Stomach (tissue), 9 donors: ENCODE results near the gene VTI1A. TPM values are rescaled to one million over a fixed set of nuclear protein-coding genes. Genes with fewer than 3 reads are reported as not detected.

Source experiments
- DNase-seq, 2 donors: peaks; one replicate each; pipeline versions ENCODE4 v3.0.0 to v3.0.0-alpha.2; 2013 to 2019
- H3K27ac ChIP-seq, 5 donors: fragments of 200-600 bp in 4 of 5; sonication (generic) in 4 of 5; one replicate each; pipeline ENCODE4 v1.5.1; 2013 to 2019; ENCODE audit warnings: mild to moderate bottlenecking in 1 of 5, moderate library complexity in 1 of 5
- H3K27me3 ChIP-seq, 3 donors: fragments of 200-600 bp; sonication (generic); one replicate each; pipeline ENCODE4 v1.5.1; 2017 to 2019; ENCODE audit warnings: mixed run types in 1 of 3
- H3K36me3 ChIP-seq, 4 donors: fragments of 200-600 bp; sonication (generic); 1 replicate in 3 of 4; 2 replicates in 1 of 4; pipeline ENCODE4 v1.5.1; 2016 to 2019
- H3K4me1 ChIP-seq, 4 donors: fragments of 200-600 bp; sonication (generic); one replicate each; pipeline ENCODE4 v1.5.1; 2016 to 2019
- H3K4me3 ChIP-seq, 4 donors: fragments of 200-600 bp; sonication (generic) in 3 of 4; one replicate each; pipeline ENCODE4 v1.5.1; 2016 to 2019; ENCODE audit warnings: mild to moderate bottlenecking in 1 of 4
- H3K9me3 ChIP-seq, 4 donors: fragments of 200-600 bp; sonication (generic); one replicate each; pipeline ENCODE4 v1.5.1; 2016 to 2019
- EP300 ChIP-seq: sonication (generic); formaldehyde crosslinking; IDR thresholded peaks from one replicate; pipeline ENCODE4 v1.6.1; 2017; ENCODE audit warnings: antibody characterized with exemption
- POLR2A ChIP-seq, 4 donors: fragments of 450-650 bp; IDR thresholded peaks; one replicate each; pipeline ENCODE4 v1.6.1; 2016; ENCODE audit warnings: antibody characterized with exemption in 4 of 4, control low read depth in 2 of 4, mild to moderate bottlenecking in 1 of 4, moderate library complexity in 1 of 4
- POLR2AphosphoS5 ChIP-seq, 3 donors: sonication (generic); formaldehyde crosslinking; IDR thresholded peaks; one replicate each; pipeline ENCODE4 v1.6.1; 2016; ENCODE audit warnings: antibody characterized with exemption in 3 of 3
- WGBS, 5 donors: extraction: QIAGEN DNeasy Blood & Tissue Kit in 3 of 5; methylation state at CpG; one replicate each; pipeline versions ENCODE4 v1.1.5 to v1.1.7; 2013 to 2018; 5-methylcytosine and 5-hydroxymethylcytosine counted together
- intact Hi-C: fragments of 100-400 bp; cut with DNase I; formaldehyde crosslinking; loops from one replicate; pipeline ENCODE4 v1.15.1; 2023; ENCODE audit warnings: low total_unique reads
- polyA plus RNA-seq, 3 donors: library from polyadenylated mRNA; stranded (reverse); fragments of 200-250 nt; gene quantifications; one replicate each; pipeline ENCODE4 v1.2.3, GENCODE V29; 2013
- total RNA-seq, 5 donors: library from RNA; depleted of rRNA; stranded (reverse); fragments of >200 nt; gene quantifications; one replicate each; pipeline versions ENCODE4 v1.1.0 to v1.2.3, GENCODE V29; 2014 to 2016
- TF ChIP-seq, protein P1 (sequence below), 7 experiments: fragments of 450-650 bp in 4 of 7; fragments of 200-600 bp in 3 of 7; sonication (generic) in 3 of 7; IDR thresholded peaks; one replicate each; pipeline ENCODE4 v1.5.1; 2016 to 2019; ENCODE audit warnings: antibody characterized with exemption in 7 of 7, control low read depth in 2 of 7, mild to moderate bottlenecking in 1 of 7
- donor health status: healthy with polysubstance abuse.
- donor health status: Bipolar disorder and iron deficiency.
- donor health status: healthy.

VTI1A gene
- total and polyA plus RNA-seq, 8 donors = 6.5 to 222 (median 57.4) TPM

DNA sequence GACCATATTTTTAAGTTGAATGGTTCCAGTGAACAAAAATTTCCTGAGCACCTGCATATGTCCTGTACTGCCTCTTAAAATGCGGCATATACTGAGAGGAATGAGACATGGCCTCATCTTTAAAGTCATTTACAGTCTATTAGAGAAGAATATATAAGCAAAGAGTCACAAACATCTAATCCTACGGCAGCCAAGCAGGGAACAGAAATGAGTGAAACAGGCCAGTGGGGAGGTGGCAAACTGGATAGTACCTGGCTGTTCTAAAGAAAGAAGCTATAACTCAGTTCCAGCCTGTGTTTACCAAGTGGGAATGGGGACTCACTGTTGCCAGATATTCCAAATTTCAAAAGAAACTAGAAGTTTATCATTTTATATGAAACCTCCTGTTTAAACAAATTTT, 211.4 kb downstream of the VTI1A start:
- no peak overlapping the region for H3K4me3 ChIP-seq
- TF ChIP-seq POLR2AphosphoS5 (IDR thresholded peaks at IDR 0.05) (no peak), EP300 (no peak), POLR2A (IDR thresholded peaks at IDR 0.05) (no peak)
- TF ChIP-seq, protein P1, sequence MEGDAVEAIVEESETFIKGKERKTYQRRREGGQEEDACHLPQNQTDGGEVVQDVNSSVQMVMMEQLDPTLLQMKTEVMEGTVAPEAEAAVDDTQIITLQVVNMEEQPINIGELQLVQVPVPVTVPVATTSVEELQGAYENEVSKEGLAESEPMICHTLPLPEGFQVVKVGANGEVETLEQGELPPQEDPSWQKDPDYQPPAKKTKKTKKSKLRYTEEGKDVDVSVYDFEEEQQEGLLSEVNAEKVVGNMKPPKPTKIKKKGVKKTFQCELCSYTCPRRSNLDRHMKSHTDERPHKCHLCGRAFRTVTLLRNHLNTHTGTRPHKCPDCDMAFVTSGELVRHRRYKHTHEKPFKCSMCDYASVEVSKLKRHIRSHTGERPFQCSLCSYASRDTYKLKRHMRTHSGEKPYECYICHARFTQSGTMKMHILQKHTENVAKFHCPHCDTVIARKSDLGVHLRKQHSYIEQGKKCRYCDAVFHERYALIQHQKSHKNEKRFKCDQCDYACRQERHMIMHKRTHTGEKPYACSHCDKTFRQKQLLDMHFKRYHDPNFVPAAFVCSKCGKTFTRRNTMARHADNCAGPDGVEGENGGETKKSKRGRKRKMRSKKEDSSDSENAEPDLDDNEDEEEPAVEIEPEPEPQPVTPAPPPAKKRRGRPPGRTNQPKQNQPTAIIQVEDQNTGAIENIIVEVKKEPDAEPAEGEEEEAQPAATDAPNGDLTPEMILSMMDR (IDR thresholded peaks at IDR 0.05) = no peak
- no peak overlapping the region for H3K27ac ChIP-seq
- peaks cover 0 to 8% (median 4%) of the 10 kb centered on the region in 4 donors for H3K4me1 ChIP-seq
- WGBS, 5 donors = 53 to 82% (median 66%) methylated on average over 2 of the region's 2 CpGs
- no peaks in the 10 kb centered on the region for H3K9me3 ChIP-seq
- H3K36me3 ChIP-seq = no peaks in the 10 kb centered on the region
- intact Hi-C loops = no loop called here
- no peaks in the 10 kb centered on the region for H3K27me3 ChIP-seq
- DNase-seq = no peak

- Histone ChIP-seq H3K27me3 (no peaks in the 10 kb centered on the region), H3K36me3 (no peaks in the 10 kb centered on the region), H3K4me3 (no peak overlapping the region), H3K4me1 (peaks cover 0 to 8% (median 4%) of the 10 kb centered on the region in 4 donors), H3K27ac (no peak overlapping the region), H3K9me3 (no peaks in the 10 kb centered on the region)
- no peak for TF ChIP-seq EP300
- no peak for TF ChIP-seq POLR2A (IDR thresholded peaks at IDR 0.05)
- TF ChIP-seq, protein P1 (IDR thresholded peaks at IDR 0.05) = no peak
- TF ChIP-seq POLR2AphosphoS5 (IDR thresholded peaks at IDR 0.05) = no peak
- 29 to 53% (median 42%) methylated on average over 6 of the region's 6 CpGs for WGBS, 5 donors
- intact Hi-C loops = no loop called here
- peak in 1 of 2 donors; percentile 28 for DNase-seq
Measured at GRCh38 chr10:112658900-112659638, 212.1 kb downstream of the VTI1A start.

DNA sequence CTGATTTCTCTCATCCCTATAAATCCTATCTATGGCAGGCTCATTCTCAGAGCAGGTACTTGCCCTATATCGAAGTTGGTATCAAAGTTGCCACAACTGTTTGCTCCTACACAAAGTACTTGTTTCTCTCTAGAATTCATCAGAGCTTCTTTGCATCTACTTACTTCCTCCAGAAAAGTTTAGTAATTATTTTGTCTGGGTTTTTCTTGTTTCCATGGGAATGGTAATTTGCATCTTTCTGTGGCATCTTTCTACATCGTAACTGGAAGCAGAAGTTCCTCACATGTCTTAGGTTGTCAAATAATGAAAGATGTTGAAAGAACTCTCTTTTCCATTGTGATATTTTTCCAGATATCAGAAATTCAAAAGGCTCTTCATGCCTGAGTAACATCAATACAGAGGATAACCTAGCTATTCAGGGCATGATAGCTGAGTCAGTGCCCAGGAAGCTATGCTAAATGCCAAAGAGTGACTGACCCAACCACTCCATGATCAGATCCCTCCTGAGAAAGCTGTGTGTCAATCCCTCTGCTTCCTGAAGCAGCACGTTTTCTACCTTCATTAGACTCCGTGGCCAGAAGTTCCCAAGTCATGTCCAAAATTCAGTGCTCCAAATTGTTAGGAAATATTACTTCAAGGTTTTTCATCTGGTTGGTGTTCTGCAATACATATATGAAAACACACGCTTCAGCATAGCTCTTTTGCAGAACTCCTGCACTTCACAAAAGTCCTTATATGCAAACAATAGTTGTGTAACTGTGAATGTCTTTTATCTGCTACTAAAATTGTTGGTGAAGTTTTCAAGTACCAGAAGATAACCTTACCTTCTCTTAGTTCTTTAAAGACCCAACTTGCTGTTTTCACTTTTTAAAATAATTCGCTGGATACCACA, 216.5 kb downstream of the VTI1A start:
- Histone ChIP-seq H3K27me3 (no peaks in the 10 kb centered on the region), H3K4me3 (no peak overlapping the region), H3K4me1 (peaks cover 0 to 8% (median 3%) of the 10 kb centered on the region in 4 donors), H3K27ac (no peak overlapping the region), H3K9me3 (no peaks in the 10 kb centered on the region), H3K36me3 (peaks cover 0 to 5% (median 2%) of the 10 kb centered on the region in 4 donors)
- intact Hi-C loops = no loop called here
- 84 to 97% (median 91%) methylated on average over 6 of the region's 6 CpGs for WGBS, 5 donors
- DNase-seq = no peak
- TF ChIP-seq POLR2AphosphoS5 (IDR thresholded peaks at IDR 0.05) (no peak), POLR2A (IDR thresholded peaks at IDR 0.05) (no peak)

DNA sequence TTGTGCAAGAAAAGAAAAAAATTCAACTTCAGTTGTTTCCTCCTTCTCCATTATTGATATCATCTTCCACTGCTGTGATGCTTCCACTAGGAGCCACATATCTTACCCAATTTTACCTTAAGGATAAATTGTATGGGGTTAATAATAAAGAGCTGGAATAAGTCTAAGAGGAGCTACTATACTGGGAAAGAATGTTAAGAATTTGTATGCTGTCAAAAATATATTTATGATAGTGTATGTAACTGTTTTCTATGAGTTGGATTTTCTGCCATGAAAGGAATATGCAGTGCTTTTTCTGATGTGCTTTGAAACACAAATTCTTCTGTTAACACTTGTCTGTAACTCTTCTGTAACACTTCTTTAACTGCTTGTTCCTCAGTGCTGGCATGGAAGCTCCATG, 219.1 kb downstream of the VTI1A start:
- no peaks in the 10 kb centered on the region for H3K9me3 ChIP-seq
- intact Hi-C loops = no loop called here
- peaks cover 4 to 19% (median 12%) of the 10 kb centered on the region in 4 donors for H3K36me3 ChIP-seq
- H3K27ac ChIP-seq = no peak overlapping the region
- TF ChIP-seq, protein P1 (IDR thresholded peaks at IDR 0.05) = no peak
- no peak for TF ChIP-seq EP300
- TF ChIP-seq POLR2A (IDR thresholded peaks at IDR 0.05) = no peak
- no peak for TF ChIP-seq POLR2AphosphoS5 (IDR thresholded peaks at IDR 0.05)
- H3K27me3 ChIP-seq = no peaks in the 10 kb centered on the region
- no peaks in the 10 kb centered on the region for H3K4me1 ChIP-seq
- no peak for DNase-seq
- H3K4me3 ChIP-seq = no peak overlapping the region
